ENCODE measurements around the gene YARS1.
"Not testable (repeated sequence)": the region's sequence is repeated elsewhere in the genome, so short reads cannot be mapped to it uniquely, and the experiment has no call there.

The YARS1 gene

GRCh38 chr1:32798679-32799416, 18.3 kb downstream of the YARS1 start (continued):
- TF ChIP-seq, protein P1, sequence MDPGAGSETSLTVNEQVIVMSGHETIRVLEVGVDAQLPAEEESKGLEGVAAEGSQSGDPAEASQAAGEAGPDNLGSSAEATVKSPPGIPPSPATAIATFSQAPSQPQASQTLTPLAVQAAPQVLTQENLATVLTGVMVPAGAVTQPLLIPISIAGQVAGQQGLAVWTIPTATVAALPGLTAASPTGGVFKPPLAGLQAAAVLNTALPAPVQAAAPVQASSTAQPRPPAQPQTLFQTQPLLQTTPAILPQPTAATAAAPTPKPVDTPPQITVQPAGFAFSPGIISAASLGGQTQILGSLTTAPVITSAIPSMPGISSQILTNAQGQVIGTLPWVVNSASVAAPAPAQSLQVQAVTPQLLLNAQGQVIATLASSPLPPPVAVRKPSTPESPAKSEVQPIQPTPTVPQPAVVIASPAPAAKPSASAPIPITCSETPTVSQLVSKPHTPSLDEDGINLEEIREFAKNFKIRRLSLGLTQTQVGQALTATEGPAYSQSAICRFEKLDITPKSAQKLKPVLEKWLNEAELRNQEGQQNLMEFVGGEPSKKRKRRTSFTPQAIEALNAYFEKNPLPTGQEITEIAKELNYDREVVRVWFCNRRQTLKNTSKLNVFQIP (CRISPR knock-in tag; IDR thresholded peaks at IDR 0.05; ENCODE audit: borderline replicate concordance, low read depth): no peak
- TF ChIP-seq CREB5 (CRISPR knock-in tag; IDR thresholded peaks at IDR 0.05; ENCODE audit: low read depth) (no peak), RARB (CRISPR knock-in tag; IDR thresholded peaks at IDR 0.05) (no peak), ZFP30 (CRISPR knock-in tag; IDR thresholded peaks at IDR 0.05) (no peak), BACH2 (CRISPR knock-in tag; IDR thresholded peaks at IDR 0.05; ENCODE audit: borderline replicate concordance) (no peak), ZFP3 (CRISPR knock-in tag; IDR thresholded peaks at IDR 0.05) (no peak)
- TF ChIP-seq, protein P2, sequence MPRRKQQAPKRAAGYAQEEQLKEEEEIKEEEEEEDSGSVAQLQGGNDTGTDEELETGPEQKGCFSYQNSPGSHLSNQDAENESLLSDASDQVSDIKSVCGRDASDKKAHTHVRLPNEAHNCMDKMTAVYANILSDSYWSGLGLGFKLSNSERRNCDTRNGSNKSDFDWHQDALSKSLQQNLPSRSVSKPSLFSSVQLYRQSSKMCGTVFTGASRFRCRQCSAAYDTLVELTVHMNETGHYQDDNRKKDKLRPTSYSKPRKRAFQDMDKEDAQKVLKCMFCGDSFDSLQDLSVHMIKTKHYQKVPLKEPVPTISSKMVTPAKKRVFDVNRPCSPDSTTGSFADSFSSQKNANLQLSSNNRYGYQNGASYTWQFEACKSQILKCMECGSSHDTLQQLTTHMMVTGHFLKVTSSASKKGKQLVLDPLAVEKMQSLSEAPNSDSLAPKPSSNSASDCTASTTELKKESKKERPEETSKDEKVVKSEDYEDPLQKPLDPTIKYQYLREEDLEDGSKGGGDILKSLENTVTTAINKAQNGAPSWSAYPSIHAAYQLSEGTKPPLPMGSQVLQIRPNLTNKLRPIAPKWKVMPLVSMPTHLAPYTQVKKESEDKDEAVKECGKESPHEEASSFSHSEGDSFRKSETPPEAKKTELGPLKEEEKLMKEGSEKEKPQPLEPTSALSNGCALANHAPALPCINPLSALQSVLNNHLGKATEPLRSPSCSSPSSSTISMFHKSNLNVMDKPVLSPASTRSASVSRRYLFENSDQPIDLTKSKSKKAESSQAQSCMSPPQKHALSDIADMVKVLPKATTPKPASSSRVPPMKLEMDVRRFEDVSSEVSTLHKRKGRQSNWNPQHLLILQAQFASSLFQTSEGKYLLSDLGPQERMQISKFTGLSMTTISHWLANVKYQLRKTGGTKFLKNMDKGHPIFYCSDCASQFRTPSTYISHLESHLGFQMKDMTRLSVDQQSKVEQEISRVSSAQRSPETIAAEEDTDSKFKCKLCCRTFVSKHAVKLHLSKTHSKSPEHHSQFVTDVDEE (CRISPR knock-in tag; IDR thresholded peaks at IDR 0.05): no peak

GRCh38 chr1:32798191-32798590, 19.0 kb downstream of the YARS1 start:
- ATAC-seq: no peak
- TF ChIP-seq ESRRG (CRISPR knock-in tag; IDR thresholded peaks at IDR 0.05) (no peak), ARNTL (CRISPR knock-in tag; IDR thresholded peaks at IDR 0.05; ENCODE audit: borderline replicate concordance, low read depth) (no peak), SNAI2 (CRISPR knock-in tag; IDR thresholded peaks at IDR 0.05) (no peak), CSRNP3 (CRISPR knock-in tag; IDR thresholded peaks at IDR 0.05) (no peak)

GRCh38 chr1:32797456-32797855, 19.7 kb downstream of the YARS1 start:
- no peak for TF ChIP-seq ZFP3 (CRISPR knock-in tag; IDR thresholded peaks at IDR 0.05)
- TF ChIP-seq CREB5 (CRISPR knock-in tag; IDR thresholded peaks at IDR 0.05; ENCODE audit: low read depth): no peak
- TF ChIP-seq ISL1 (CRISPR knock-in tag; IDR thresholded peaks at IDR 0.05): no peak
- TF ChIP-seq CSRNP3 (CRISPR knock-in tag; IDR thresholded peaks at IDR 0.05): no peak
- TF ChIP-seq TCF4 (CRISPR knock-in tag; IDR thresholded peaks at IDR 0.05; ENCODE audit: borderline replicate concordance): no peak
- ATAC-seq: no peak

DNA sequence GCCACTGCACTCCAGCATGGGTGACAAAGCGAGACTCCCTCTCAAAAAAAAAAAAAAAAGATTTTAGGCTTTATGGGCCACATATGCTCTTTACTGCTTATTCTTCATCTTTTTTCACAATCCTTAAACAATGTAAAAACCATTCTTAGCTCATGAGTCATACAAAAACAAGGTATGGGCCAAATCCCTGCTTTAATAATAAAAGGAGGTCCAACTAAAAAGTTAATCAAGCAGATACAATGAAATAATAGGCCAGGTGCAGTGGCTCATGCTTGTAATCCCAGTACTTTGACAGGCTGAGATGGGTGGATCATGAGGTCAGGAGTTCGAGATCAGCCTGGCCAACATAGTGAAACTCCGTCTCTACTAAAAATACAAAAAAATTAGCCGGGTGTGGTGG, 21.4 kb downstream of the YARS1 start:
- 0 out of 2 replicates have a peak, but pooled peaks have one; percentile 26 for TF ChIP-seq ISL1 (CRISPR knock-in tag; IDR thresholded peaks at IDR 0.05)
- not testable (repeated sequence) for ATAC-seq

- ATAC-seq: peak; percentile 52; the same call in 2 of the 3 replicates
- TF ChIP-seq ZC3H10 (CRISPR knock-in tag; IDR thresholded peaks at IDR 0.05) (no peak), ARNTL (CRISPR knock-in tag; IDR thresholded peaks at IDR 0.05; ENCODE audit: borderline replicate concordance, low read depth) (no peak), ESRRG (CRISPR knock-in tag; IDR thresholded peaks at IDR 0.05) (no peak), CSDC2 (CRISPR knock-in tag; IDR thresholded peaks at IDR 0.05) (no peak), OSR1 (CRISPR knock-in tag; IDR thresholded peaks at IDR 0.05) (no peak), TCF4 (CRISPR knock-in tag; IDR thresholded peaks at IDR 0.05; ENCODE audit: borderline replicate concordance) (no peak), BACH2 (CRISPR knock-in tag; IDR thresholded peaks at IDR 0.05; ENCODE audit: borderline replicate concordance) (no peak), ZNF565 (CRISPR knock-in tag; conservative IDR thresholded peaks at IDR 0.05; ENCODE audit: low read depth) (no peak)
- TF ChIP-seq, protein P1 (CRISPR knock-in tag; IDR thresholded peaks at IDR 0.05; ENCODE audit: borderline replicate concordance, low read depth): no peak
- TF ChIP-seq, protein P2 (CRISPR knock-in tag; IDR thresholded peaks at IDR 0.05): no peak
Measured at GRCh38 chr1:32791881-32792280, 25.3 kb downstream of the YARS1 start.

All from SK-N-SH treated with all-trans-retinoic acid at 6 μM for 48 hours (cell line).